B cell (primary cell): Measurements from ENCODE around the gene HOXC13. TPM values are rescaled to one million over a fixed set of nuclear protein-coding genes. Genes with fewer than 3 reads are reported as not detected.

Experiments used
- ATAC-seq: fragments of 200-7000 bp; cut with Tn5 transposase; one replicate; pipeline ENCODE4 v1.10.0; 2021; ENCODE audit warnings: low read depth, mild to moderate bottlenecking, moderate number of reproducible peaks, moderate library complexity
- CTCF ChIA-PET: fragments of 350-600 bp; sonication (Branson Sonifier 250); formaldehyde crosslinking; loops from one replicate; lab custom pipeline; 2021; ENCODE audit warnings: antibody characterized with exemption, inconsistent platforms; lab: Charles Lee
- POLR2A ChIA-PET: fragments of 350-600 bp; sonication (Branson Sonifier 250); formaldehyde crosslinking; loops from one replicate; lab custom pipeline; 2021; ENCODE audit warnings: antibody characterized with exemption; lab: Charles Lee
- DNase-seq: peaks from one replicate; pipeline ENCODE4 v3.0.0; 2013
- H2AFZ ChIP-seq: 2 replicates; pipeline ENCODE4 v1.6.1; 2012; ENCODE audit warnings: mild to moderate bottlenecking, low read depth, low read length; ENCODE audit not compliant: insufficient read depth, poor library complexity, severe bottlenecking
- H3K27ac ChIP-seq, 2 donors: 1 replicate in 1 of 2; 2 replicates in 1 of 2; pipeline ENCODE4 v1.5.1; 2012 to 2013; ENCODE audit warnings: low read length in 2 of 2, mild to moderate bottlenecking in 2 of 2, moderate library complexity in 1 of 2
- H3K27me3 ChIP-seq, 4 experiments: fragments of 200-600 bp in 1 of 4; sonication (generic) in 1 of 4; replicated peaks in 1 of 4; 1 replicate in 2 of 4; 2 replicates in 2 of 4; pipeline versions ENCODE4 v1.6.1 to v1.7.0; 2013 to 2016; ENCODE audit warnings: low read length in 3 of 4, mild to moderate bottlenecking in 2 of 4, mixed read lengths in 1 of 4, moderate library complexity in 1 of 4; ENCODE audit not compliant: insufficient read depth in 4 of 4, control insufficient read depth in 3 of 4; ENCODE audit errors: control extremely low read depth in 1 of 4
- H3K36me3 ChIP-seq, 2 experiments: replicated peaks in 1 of 2; 1 replicate in 1 of 2; 2 replicates in 1 of 2; pipeline versions ENCODE4 v1.6.1 to v1.7.1; 2013; ENCODE audit warnings: low read length in 1 of 2; ENCODE audit not compliant: insufficient read depth in 2 of 2, control insufficient read depth in 1 of 2; ENCODE audit errors: control extremely low read depth in 1 of 2, extremely low read depth in 1 of 2
- H3K4me1 ChIP-seq, 2 donors: fragments of 200-600 bp in 1 of 2; sonication (generic) in 1 of 2; 1 replicate in 1 of 2; 2 replicates in 1 of 2; pipeline versions ENCODE4 v1.5.1 to v1.6.1; 2013 to 2017; ENCODE audit warnings: low read length in 2 of 2; ENCODE audit not compliant: control insufficient read depth in 2 of 2, insufficient read depth in 2 of 2
- H3K4me2 ChIP-seq: replicated peaks from 2 replicates; pipeline ENCODE3; 2012; ENCODE audit warnings: mild to moderate bottlenecking, low read depth, low read length; ENCODE audit not compliant: poor library complexity, severe bottlenecking
- H3K4me3 ChIP-seq, 5 experiments: fragments of 200-600 bp in 1 of 5; sonication (generic) in 1 of 5; 1 replicate in 3 of 5; 2 replicates in 2 of 5; pipeline versions ENCODE4 v1.5.1 to v1.7.0; 2011 to 2016; ENCODE audit warnings: low read length in 4 of 5, mild to moderate bottlenecking in 4 of 5, low read depth in 2 of 5, control low read depth in 1 of 5, moderate library complexity in 1 of 5; ENCODE audit not compliant: insufficient read depth in 1 of 5; ENCODE audit errors: control extremely low read depth in 1 of 5, extremely low read depth in 1 of 5
- H3K79me2 ChIP-seq: fragments of 200-600 bp; sonication (generic); one replicate; pipeline ENCODE4 v1.6.0; 2016; ENCODE audit warnings: low read length; ENCODE audit not compliant: control insufficient read depth, insufficient read depth
- H3K9ac ChIP-seq: fragments of 200-600 bp; sonication (generic); 2 replicates; pipeline ENCODE4 v1.6.1; 2017; ENCODE audit warnings: mild to moderate bottlenecking, low read length, moderate library complexity
- H3K9me3 ChIP-seq, 3 donors: one replicate each; pipeline versions ENCODE4 v1.6.1 to v1.7.1; 2013; ENCODE audit warnings: low read length in 2 of 3; ENCODE audit not compliant: control insufficient read depth in 2 of 3, insufficient read depth in 1 of 3; ENCODE audit errors: control extremely low read depth in 1 of 3
- H4K20me1 ChIP-seq: 2 replicates; pipeline ENCODE4 v1.6.0; 2012; ENCODE audit warnings: mild to moderate bottlenecking, low read length; ENCODE audit not compliant: insufficient read depth, control insufficient read depth, poor library complexity, severe bottlenecking
- H3K27ac Mint-ChIP-seq: one replicate; pipeline ENCODE4 v1.8.0; 2021; ENCODE audit warnings: mixed read lengths
- H3K27me3 Mint-ChIP-seq: one replicate; pipeline ENCODE4 v1.8.0; 2021; ENCODE audit warnings: mixed read lengths
- H3K4me1 Mint-ChIP-seq: one replicate; pipeline ENCODE4 v1.8.0; 2021; ENCODE audit warnings: mixed read lengths
- H3K4me3 Mint-ChIP-seq: one replicate; pipeline ENCODE4 v1.8.0; 2021; ENCODE audit warnings: mixed read lengths
- H3K9me3 Mint-ChIP-seq: one replicate; pipeline ENCODE4 v1.8.0; 2022; ENCODE audit warnings: mixed read lengths; ENCODE audit not compliant: insufficient read depth
- EZH2 ChIP-seq: IDR thresholded peaks from 2 replicates; pipeline ENCODE4 v1.6.1; 2012; ENCODE audit warnings: borderline replicate concordance, low read depth, mild to moderate bottlenecking, moderate library complexity, low read length; ENCODE audit not compliant: insufficient read depth, poor library complexity, severe bottlenecking
- WGBS: methylation state at CpG from one replicate; pipeline ENCODE4 v1.1.5; 2013; ENCODE audit warnings: missing lambda C conversion rate; ENCODE audit not compliant: insufficient coverage; 5-methylcytosine and 5-hydroxymethylcytosine counted together
- intact Hi-C: fragments of 100-400 bp; cut with micrococcal nuclease; formaldehyde crosslinking; loops from one replicate; pipeline ENCODE4 v1.10.0; 2022
- polyA plus RNA-seq: library from polyadenylated mRNA; depleted of rRNA; stranded (reverse); fragments of >200 nt; gene quantifications from 2 replicates; pipeline ENCODE4 v1.2.3, GENCODE V29; 2012
- total RNA-seq, 2 donors: library from RNA; stranded (reverse); fragments of 120-200 nt in 1 of 2; gene quantifications; 1 replicate in 1 of 2; 2 replicates in 1 of 2; pipeline versions ENCODE4 v1.2.3 to v1.2.4, GENCODE V29; 2013 to 2022
- TF ChIP-seq, protein P1 (sequence below): fragments of 200-600 bp; IDR thresholded peaks from one replicate; pipeline ENCODE4 v1.8.0; 2022; ENCODE audit warnings: antibody characterized with exemption, mild to moderate bottlenecking

Gene HOXC13
- total and polyA plus RNA-seq, 2 donors (not counting 1 experiment from before 2014, with no cell fraction given), result not detected

DNA sequence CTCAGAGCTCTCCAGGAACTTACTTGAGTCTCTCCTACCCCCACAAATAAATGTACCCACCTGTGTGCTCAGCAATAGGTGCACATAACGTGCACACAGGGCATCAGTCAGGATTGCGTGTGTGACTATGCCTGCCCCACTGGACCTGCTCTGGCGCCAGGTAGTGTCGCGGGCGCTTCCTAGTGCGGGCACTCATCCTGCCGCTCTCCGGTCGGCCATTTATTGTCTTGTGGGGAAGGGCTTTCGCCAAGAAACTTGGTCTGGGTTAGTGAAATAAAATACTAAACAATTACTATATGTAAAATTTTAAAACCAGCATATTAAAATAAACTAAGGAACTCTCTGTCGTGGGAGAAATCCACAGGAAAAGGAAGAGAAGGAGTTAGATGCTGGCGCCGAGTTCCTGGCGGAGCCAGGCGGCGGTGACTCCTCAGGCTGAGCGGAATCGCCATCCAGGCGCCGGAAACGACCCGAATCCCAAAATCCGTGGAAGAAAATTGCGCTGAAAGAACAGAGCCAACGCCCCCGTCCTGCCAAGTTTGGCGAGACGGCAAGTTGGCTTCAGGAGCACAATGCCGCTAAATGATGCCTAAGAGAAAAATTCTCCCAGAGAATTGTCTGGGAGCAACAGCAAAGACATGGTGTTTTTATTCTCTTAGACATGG lies 7.9 kb upstream of the HOXC13 start:
- H3K4me3 ChIP-seq, result no peak overlapping the region
- POLR2A ChIA-PET, result no interaction called here
- no peak overlapping the region for H3K4me3 Mint-ChIP-seq

More for the DNA sequence above, 7.9 kb upstream of the HOXC13 start:
- peaks cover 0 to 95% (median 73%) of the 10 kb centered on the region in 4 experiments for H3K27me3 ChIP-seq
- H3K4me2 ChIP-seq, result no peak overlapping the region
- intact Hi-C loops, result no loop called here
- ATAC-seq (no peak), DNase-seq (no peak)
- Mint-ChIP-seq H3K27ac (no peak overlapping the region), H3K4me1 (peaks cover 8% of the 10 kb centered on the region), H3K9me3 (no peaks in the 10 kb centered on the region), H3K27me3 (peaks cover 86% of the 10 kb centered on the region)
- peaks cover 0 to 36% (median 1%) of the 10 kb centered on the region in 3 donors for H3K9me3 ChIP-seq
- H3K27ac ChIP-seq, result no peak overlapping the region
- TF ChIP-seq, protein P1, sequence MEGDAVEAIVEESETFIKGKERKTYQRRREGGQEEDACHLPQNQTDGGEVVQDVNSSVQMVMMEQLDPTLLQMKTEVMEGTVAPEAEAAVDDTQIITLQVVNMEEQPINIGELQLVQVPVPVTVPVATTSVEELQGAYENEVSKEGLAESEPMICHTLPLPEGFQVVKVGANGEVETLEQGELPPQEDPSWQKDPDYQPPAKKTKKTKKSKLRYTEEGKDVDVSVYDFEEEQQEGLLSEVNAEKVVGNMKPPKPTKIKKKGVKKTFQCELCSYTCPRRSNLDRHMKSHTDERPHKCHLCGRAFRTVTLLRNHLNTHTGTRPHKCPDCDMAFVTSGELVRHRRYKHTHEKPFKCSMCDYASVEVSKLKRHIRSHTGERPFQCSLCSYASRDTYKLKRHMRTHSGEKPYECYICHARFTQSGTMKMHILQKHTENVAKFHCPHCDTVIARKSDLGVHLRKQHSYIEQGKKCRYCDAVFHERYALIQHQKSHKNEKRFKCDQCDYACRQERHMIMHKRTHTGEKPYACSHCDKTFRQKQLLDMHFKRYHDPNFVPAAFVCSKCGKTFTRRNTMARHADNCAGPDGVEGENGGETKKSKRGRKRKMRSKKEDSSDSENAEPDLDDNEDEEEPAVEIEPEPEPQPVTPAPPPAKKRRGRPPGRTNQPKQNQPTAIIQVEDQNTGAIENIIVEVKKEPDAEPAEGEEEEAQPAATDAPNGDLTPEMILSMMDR, result no peak
- no peak for TF ChIP-seq EZH2
- H3K4me1 ChIP-seq, result peaks cover 9 to 27% of the 10 kb centered on the region in 2 donors
- H3K79me2 ChIP-seq, result no peaks in the 10 kb centered on the region
- no peak overlapping the region for H2AFZ ChIP-seq
- no peaks in the 10 kb centered on the region for H4K20me1 ChIP-seq
- H3K36me3 ChIP-seq, result no peaks in the 10 kb centered on the region
- 11% methylated on average over 24 of the region's 30 CpGs for WGBS
- H3K9ac ChIP-seq, result no peak overlapping the region
- CTCF ChIA-PET, result no interaction called here
